ENCODE results near the gene KCNK3. TPM values are rescaled to one million over a fixed set of nuclear protein-coding genes. Genes with fewer than 3 reads are reported as not detected.

The KCNK3 gene
- total RNA-seq, 2 experiments from 2014 or later: not detected

GRCh38 chr2:26655611-26656195 is 36.8 kb upstream of the KCNK3 start:
- Histone ChIP-seq H3K4me1 (ENCODE audit: insufficient read depth, low read length, poor library complexity, severe bottlenecking) (no peaks in the 10 kb centered on the region), H3K4me2 (ENCODE audit: low read length) (no peak overlapping the region), H3K36me3 (ENCODE audit: insufficient read depth, low read length) (no peaks in the 10 kb centered on the region), H4K20me1 (ENCODE audit: insufficient read depth, low read length) (no peaks in the 10 kb centered on the region), H3K4me3 (ENCODE audit: low read depth, low read length, poor library complexity, severe bottlenecking) (no peak overlapping the region), H3K79me2 (ENCODE audit: insufficient read depth, low read depth, low read length) (no peaks in the 10 kb centered on the region), H3K9me3 (ENCODE audit: low read length) (no peaks in the 10 kb centered on the region), H3K27ac (ENCODE audit: low read depth, low read length, poor library complexity, severe bottlenecking) (no peak overlapping the region), H2AFZ (ENCODE audit: low read length) (no peak overlapping the region), H3K9me2 (ENCODE audit: insufficient read depth, low read length) (no peaks in the 10 kb centered on the region)
- CTCF ChIA-PET (ENCODE audit: unreplicated experiment): no interaction called here
- intact Hi-C loops (cut with micrococcal nuclease; ENCODE audit: unreplicated experiment): no loop called here
- BruUV-seq (replicated peaks): no TSS peak
- POLR2A ChIA-PET: no interaction called here
- DNase-seq (ENCODE audit: low spot score): no peak
- TF ChIP-seq EZH2phosphoT487 (IDR thresholded peaks at IDR 0.05; ENCODE audit: borderline replicate concordance, low read depth, low read length): no peak
- TF ChIP-seq CTCF (conservative IDR thresholded peaks at IDR 0.05; ENCODE audit: low read length): no peak

GRCh38 chr2:26657265-26657664 is 35.3 kb upstream of the KCNK3 start:
- no peak for DNase-seq (ENCODE audit: low spot score)
- no peaks in the 10 kb centered on the region for H4K20me1 ChIP-seq (ENCODE audit: insufficient read depth, low read length)
- H3K27ac ChIP-seq (ENCODE audit: low read depth, low read length, poor library complexity, severe bottlenecking): no peak overlapping the region
- no peak overlapping the region for H2AFZ ChIP-seq (ENCODE audit: low read length)
- ChIA-PET CTCF (ENCODE audit: unreplicated experiment) (no interaction called here), POLR2A (interaction anchor here (1.0 kb wide), 1 partner anchor 10 kb away, joined by 4 read pairs; no protein-coding TSS in a partner anchor)
- H3K9me3 ChIP-seq (ENCODE audit: low read length): no peaks in the 10 kb centered on the region
- H3K36me3 ChIP-seq (ENCODE audit: insufficient read depth, low read length): no peaks in the 10 kb centered on the region
- no peaks in the 10 kb centered on the region for H3K4me1 ChIP-seq (ENCODE audit: insufficient read depth, low read length, poor library complexity, severe bottlenecking)
- TF ChIP-seq EZH2phosphoT487 (IDR thresholded peaks at IDR 0.05; ENCODE audit: borderline replicate concordance, low read depth, low read length) (no peak), CTCF (conservative IDR thresholded peaks at IDR 0.05; ENCODE audit: low read length) (no peak)
- no peaks in the 10 kb centered on the region for H3K9me2 ChIP-seq (ENCODE audit: insufficient read depth, low read length)
- BruUV-seq (replicated peaks): no TSS peak
- intact Hi-C loops (cut with micrococcal nuclease; ENCODE audit: unreplicated experiment): no loop called here
- H3K4me3 ChIP-seq (ENCODE audit: low read depth, low read length, poor library complexity, severe bottlenecking): no peak overlapping the region
- H3K79me2 ChIP-seq (ENCODE audit: insufficient read depth, low read depth, low read length): no peaks in the 10 kb centered on the region
- no peak overlapping the region for H3K4me2 ChIP-seq (ENCODE audit: low read length)

- BruUV-seq (replicated peaks): no TSS peak
- POLR2A ChIA-PET: no interaction called here
Observed at GRCh38 chr2:26658691-26659346, 33.7 kb upstream of the KCNK3 start.

More at GRCh38 chr2:26658691-26659346, 33.7 kb upstream of the KCNK3 start:
- Histone ChIP-seq H3K27ac (ENCODE audit: low read depth, low read length, poor library complexity, severe bottlenecking) (no peak overlapping the region), H3K79me2 (ENCODE audit: insufficient read depth, low read depth, low read length) (no peaks in the 10 kb centered on the region), H3K9me2 (ENCODE audit: insufficient read depth, low read length) (no peaks in the 10 kb centered on the region), H3K4me2 (ENCODE audit: low read length) (no peak overlapping the region), H3K9me3 (ENCODE audit: low read length) (no peaks in the 10 kb centered on the region), H4K20me1 (ENCODE audit: insufficient read depth, low read length) (no peaks in the 10 kb centered on the region), H3K4me3 (ENCODE audit: low read depth, low read length, poor library complexity, severe bottlenecking) (no peak overlapping the region), H2AFZ (ENCODE audit: low read length) (no peak overlapping the region), H3K4me1 (ENCODE audit: insufficient read depth, low read length, poor library complexity, severe bottlenecking) (no peaks in the 10 kb centered on the region), H3K36me3 (ENCODE audit: insufficient read depth, low read length) (no peaks in the 10 kb centered on the region)
- TF ChIP-seq CTCF (conservative IDR thresholded peaks at IDR 0.05; ENCODE audit: low read length): no peak
- TF ChIP-seq EZH2phosphoT487 (IDR thresholded peaks at IDR 0.05; ENCODE audit: borderline replicate concordance, low read depth, low read length): no peak
- intact Hi-C loops (cut with micrococcal nuclease; ENCODE audit: unreplicated experiment): no loop called here
- no peak for DNase-seq (ENCODE audit: low spot score)
- CTCF ChIA-PET (ENCODE audit: unreplicated experiment): no interaction called here
